Activated CD4-positive, alpha-beta T cell treated with anti-CD3 and anti-CD28 coated beads, Interleukin-10, Interleukin-2, amounts not matched to agents 100 ng/mL and 50 ng/mL, durations not matched to agents 16 hours and 8 hours (primary cell): ENCODE data around the gene SNX27.
"Not testable (repeated sequence)": the region's sequence is repeated elsewhere in the genome, so short reads cannot be mapped to it uniquely, and the experiment has no call there.

Source experiments
- DNase-seq: peaks from one replicate; pipeline ENCODE4 v3.0.0-alpha.2; 2020

SNX27 gene

DNA sequence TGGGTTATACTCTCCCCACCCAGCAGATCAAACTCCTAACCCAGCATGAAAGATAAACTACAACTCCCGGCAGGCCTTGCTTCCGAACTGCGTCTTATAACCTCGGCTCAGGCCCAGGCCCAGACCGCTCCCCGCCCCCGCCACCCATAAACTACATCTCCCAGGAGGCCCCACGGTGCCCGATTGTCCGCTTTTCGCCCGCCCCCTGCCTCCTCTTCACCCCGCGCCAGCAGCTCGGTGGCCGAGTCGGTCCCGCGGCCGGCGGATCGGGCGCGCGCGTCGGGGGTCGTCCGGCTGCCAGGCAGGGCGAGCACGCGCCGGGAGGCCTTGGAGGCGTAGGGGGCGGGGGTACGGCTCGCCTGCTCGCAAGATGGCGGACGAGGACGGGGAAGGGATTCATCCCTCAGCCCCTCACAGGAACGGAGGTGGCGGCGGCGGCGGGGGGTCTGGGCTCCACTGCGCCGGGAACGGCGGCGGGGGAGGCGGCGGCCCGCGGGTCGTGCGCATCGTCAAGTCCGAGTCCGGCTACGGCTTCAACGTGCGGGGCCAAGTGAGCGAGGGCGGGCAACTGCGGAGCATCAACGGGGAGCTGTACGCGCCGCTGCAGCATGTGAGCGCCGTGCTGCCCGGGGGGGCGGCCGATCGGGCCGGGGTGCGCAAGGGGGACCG is at the start of gene SNX27:
Gene SNX27, plus strand, starts transcription at position 219 of the 669 bp plus-strand sequence. Its CDS starts 152 bp downstream, at position 371.
- peak; percentile 93 for DNase-seq

DNA sequence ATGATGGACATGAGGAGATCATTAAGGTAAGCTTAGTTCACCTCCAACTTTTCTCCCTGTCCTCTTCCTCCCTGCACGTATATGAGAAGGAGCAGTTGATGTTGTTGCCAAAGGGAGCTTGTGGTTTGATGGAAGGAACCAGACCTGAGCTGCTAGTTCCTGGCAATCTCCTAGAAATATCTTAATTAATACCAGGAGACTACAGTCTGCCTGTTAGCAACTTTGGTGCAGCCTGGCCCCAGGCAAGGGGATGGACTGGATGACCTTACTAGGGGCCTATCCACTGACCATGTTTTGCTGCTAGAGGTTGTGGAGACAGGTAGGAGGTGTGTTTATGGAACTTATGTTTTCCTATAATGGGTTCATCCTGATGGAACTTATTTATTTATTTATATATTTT is 49.2 kb upstream of the SNX27 start:
- DNase-seq: no peak

DNA sequence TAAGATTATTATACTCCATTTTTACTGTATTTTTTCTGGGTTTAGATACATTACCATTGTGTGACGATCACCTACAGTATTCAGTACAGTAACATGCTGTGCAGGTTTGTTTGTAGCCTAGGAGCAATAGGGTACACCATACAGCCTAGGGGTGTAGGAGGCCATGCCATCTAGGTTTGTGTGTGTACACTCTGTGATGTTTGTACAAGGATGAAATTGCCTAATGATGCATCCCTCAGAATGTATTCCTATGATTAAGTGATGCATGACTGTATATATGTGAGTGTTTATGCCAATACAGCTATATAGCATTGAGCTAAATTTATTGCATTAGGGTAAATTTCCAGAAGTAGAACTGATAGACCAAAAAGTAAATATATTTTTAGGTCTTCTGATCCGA is 48.5 kb upstream of the SNX27 start:
- DNase-seq: no peak

DNA sequence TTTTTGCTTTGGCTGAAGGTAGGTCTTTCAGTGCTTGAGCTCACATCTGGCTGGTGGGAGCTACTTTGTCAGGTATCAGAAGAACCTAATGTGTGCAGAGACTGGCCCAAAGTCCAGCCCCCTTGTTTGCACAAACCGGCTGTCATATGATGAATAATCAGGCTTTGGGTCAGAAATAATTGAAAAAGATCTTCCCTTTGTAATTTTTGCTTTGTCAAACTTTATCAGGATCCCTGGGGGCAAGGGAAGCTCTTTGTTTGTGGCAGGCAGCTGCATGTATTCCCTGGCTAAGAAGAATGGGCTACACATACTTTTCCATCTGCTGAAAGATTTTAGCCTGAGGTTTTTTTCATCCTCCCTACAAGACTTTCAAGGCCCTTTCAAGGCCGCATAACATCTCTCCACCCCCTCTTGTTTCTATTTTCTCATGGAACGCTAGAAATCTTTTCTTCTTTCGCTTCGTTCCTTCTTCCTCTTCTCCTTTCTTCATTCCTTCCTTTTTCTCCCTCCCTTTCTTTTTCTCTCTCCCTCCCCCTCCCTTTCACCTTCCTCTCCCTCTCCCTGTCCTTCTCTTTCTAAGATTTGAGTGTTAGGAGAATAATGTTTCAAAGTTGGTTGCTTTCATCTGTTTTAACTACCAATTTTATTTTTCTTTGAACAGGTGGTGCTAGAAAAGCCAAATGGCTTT is 46.2 kb upstream of the SNX27 start:
- DNase-seq: no peak

DNA sequence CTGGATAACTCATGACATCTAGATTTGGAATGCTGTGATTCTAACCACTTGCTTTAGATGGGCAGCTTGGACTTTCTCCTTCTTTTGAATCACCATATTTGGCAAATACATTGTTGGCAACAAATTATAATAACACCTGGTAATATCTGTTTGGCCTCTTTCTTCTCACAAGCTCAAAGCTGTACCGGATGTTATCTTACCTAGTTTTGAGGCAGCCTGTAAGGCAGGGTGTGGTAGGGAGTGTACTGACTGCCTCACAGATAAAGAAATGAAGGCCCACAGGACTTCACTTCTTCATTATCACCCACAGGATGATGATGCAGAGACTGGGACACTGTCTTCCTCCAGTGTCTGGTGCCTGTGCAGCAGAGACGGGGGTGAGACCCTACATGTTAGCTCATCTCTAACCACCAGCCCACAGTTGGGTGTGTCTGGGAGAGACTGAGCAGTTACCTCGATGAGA is 43.2 kb upstream of the SNX27 start:
- DNase-seq: no peak

DNA sequence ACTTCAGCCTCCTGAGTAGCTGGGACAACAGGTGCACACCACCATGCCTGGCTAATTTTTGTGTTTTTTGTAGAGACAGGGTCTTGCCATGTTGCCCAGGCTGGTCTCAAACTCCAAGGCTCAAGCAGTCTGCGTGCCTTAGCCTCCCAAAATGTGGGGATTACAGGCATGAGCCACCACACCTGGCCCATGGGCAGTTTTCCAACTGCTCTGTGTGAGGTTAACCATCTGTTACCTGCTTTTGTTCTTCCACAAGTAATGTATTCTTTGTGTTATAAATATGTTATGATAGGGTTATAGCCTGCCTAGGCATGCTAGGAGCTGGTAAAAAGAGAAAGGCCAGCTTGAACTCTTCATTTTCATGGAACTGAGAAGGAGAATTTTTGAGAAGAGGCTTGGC is 41.0 kb upstream of the SNX27 start:
- DNase-seq: no peak

DNA sequence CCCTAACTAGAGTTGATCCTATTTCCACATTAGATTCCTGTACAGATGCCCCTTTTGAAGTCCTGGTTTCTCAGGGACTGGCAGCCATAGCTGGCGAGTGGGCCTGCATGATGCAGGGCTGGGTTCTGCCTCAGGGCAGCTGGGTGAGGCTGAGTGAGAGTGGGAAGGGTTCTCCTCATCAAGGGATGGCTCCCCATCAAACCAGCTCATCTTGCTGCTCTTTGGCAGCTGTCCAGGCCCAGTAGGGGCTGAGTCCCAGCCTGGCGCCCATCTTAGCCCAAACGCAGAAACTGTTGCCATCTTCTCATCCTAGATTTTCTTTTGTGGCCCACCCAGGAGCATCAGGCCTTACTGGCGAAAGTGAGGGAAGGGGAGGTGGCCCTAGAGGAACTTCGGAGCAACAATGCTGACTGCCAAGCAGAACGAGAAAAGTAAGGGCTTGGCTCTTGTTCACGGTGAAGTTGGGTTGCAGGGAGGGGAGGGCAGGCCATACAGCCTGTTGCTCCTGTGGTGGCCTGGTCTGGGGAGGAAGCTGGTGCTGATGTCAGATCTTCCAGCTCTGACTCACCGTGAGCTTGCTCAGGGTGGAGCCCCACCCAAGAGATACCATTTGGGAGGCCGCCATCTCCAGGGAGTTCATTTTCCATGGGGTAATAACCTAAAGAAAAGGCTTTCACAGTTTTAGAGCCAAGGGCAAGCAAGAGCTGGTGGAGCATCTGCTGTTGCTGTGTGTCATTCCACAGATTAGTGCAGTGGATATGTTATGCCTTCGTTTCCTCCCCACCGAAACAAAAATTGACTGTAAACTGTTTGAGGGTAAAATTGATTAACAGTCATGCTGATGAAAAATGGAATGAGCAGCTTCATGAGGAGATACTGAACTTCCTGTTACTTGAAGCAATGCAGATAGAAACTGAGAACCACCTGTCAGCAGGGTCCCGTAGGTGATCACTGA is 37.0 kb upstream of the SNX27 start:
- DNase-seq: peak; percentile 77

DNA sequence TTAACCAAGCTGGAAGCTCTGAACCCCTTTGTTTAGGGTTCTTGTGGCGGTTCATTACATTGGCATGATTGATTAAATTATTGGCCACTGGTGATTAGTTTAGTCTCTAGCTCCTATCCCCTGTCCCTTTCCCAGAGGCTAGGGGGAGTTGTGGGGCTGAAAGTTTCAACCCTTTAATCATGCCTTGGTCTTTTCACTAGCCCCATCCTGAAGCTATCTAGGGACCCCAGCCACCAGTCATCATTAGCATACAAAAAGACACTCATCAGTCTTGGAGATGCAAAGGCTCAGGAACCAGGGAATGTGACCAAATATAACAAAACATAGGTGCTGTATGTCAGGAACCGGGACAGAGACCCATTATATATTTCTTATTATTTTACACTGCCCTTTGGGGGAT is 34.7 kb upstream of the SNX27 start:
- no peak for DNase-seq

DNA sequence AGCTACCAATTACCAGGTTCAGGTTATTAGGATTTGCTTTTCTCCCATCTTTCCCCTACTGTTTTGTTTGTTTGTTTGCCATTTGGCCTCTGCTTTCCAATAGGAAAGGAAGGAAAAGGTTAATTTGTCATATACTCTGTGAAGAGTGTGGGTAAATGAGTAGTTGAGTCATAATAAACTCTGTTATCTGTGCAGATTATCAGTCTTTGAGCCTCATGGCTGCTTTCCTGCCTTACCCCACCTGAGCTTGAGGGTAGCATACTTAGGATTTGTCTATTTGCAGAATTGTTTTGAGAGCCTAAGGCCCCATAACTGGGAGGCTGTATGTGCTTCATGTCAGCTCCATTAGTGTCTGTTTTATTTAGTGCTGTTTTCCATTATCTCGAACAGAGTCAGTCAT is 32.9 kb upstream of the SNX27 start:
- peak; percentile 10 for DNase-seq

DNA sequence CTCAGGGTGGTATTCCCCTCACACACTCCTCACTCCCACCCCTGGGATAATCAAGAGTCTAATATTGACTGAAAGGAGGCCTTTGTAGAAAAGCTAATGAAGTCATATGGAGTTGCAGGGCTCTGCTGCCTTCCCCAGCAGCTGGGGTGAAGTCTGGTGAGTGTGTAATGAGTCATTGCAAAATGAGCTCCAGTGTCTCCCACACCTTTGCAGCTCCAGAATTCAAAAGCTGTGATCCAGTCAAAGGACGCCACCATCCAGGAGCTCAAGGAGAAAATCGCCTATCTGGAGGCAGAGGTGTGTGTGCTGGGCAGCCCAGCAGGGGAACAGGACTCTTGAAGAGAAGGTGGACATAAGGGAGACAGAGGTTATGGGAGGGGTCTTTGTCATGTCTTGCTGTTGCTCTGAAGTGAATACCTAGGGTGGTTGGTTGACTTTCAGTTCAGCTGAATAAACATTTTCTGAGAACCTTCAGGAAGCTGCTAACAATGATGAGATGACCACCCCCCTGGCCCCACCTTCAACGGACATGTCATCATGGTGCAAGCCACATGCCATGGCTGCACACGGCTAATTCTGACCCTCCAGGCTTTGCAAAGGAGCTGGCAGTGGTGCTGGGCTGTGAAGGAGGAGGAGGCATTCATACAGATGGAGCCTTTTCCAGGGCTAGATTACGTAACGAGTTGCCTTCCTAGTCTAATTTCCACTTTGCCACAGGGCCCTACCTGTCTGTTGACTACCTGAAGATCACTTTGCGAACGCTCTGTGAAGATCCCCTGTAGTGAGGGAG is 32.2 kb upstream of the SNX27 start:
- no peak for DNase-seq

DNA sequence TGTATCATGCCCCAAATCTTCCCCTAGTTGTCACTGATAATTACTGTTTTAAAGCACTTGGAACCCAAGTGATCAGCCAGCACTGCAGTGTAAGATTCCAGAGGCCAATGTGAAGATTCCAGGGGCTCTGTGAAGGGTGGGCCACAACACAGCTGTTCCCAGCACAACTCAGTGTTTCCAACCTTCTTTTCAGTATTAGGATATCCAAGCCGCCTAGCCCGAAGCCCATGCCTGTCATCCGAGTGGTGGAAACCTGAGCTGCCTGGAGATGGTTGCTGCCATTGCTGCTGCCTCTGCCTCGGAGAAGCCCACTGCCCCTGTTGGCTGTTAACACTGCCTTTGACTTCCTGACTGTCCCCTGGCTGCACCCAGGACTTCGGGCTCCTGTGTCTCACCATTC is 30.4 kb upstream of the SNX27 start:
- no peak for DNase-seq

DNA sequence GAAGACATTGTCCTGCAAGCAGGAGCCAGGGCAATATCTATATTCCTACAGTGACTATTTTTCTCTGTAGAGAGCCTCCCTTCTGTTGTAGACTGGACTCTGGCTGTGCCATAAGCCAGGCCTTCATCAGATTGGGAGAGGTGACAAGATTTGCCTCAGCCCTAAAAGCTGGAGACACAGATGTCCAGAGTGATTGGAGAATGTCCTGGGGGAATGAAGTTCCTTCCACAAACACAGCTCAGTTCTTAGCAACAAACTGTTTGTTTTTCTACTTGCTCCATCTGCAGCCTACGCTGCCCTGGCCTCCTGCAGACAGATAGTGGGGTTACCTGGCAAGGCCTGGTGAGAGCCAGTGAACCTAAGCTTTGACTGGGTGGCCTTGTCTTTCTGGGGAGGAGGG is 29.9 kb upstream of the SNX27 start:
- no peak for DNase-seq

DNA sequence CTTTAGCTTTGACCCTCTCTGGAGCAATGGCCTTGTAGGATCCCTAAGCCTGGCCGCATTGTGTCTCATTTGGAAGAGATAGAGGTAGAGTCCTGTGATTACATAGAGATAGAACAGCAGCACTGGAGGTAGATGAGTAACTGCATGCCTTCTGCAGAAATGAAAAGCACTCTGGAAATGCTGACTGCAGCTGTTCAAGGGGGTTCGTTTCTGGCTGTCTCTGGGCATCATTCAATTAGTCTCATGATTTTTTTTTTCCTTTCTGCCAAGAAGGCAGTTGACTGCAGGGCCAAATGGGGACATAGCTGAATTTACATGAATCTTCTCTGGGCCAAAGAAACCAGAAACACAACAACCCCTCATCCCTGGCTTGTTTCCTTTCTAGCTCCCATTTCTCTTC is 28.1 kb upstream of the SNX27 start:
- no peak for DNase-seq

DNA sequence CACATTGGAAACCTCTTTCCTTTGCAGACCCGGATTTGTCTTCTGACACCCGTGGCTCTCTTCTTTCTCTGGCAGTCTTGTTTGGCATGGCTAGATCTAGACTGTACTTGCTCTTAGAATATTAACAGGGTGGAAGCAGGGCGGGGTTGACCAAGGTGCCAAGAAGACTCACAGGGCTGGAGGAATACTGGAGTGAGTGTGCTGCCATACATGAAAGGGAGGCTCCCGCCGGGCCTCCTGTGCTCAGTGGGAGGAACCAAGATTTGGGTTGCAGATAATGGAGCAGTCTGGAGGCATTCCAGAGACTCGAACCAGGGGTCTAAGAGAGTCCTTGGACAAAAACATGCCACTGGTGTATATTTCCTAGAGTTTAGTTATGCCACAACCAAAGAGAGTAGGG is 27.6 kb upstream of the SNX27 start:
- DNase-seq: no peak

DNA sequence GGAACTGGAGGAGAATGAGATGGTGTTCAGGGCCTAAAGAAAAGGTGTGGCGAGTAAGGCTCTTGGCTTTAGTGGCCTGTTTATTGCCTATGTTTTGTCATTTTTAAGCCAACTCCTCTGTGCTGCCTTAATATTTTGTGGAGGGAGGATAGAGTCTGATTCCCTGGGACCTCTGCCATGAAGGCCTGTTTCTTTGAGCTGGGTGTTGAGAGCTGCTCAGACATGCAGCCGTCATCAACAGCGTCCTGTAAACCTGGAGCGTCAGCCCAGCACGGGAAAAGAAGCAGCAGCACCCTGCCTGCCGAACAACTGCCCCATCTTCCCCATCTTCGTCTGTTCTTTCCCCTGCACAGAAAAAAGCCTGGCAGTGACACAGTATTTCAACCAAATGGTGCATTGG is 27.1 kb upstream of the SNX27 start:
- DNase-seq: no peak

DNA sequence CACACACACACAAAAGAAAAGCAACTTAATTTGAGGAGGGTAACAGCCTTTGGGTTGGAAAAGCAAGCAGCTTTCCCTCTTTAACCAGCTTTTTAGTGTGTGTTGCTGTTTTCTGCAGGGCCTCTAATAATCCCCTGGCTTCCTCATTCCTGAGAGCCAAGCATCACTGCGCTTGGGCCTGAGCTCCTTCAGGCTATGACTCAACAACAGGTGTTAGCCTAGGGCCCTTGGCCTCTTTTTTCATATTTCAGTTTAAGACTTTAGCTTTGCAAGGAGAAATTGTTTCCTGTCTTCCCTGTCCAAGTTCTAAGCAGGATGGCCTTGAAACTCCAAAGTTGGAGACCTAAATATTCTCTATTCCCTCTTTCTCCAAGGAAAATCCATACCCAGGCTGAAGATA is 26.2 kb upstream of the SNX27 start:
- no peak for DNase-seq

DNA sequence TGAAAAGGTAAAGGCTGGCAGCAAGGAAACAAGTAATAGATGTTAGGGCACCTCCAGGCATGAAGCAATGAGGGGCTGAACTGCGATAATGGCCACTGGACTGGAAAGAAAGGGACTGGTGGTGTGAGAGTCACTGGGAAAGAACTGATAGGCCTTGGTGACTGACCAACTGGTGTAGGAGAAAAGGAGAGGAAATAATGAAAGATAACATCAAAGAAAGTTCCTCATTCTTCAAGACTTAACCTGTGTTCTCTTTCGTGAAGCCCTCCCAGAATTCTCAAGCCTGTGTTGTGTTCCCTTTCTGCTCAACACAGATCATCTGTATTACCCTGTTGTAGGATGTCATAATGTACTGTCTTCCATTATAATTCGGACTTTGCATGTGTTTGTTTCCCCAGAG is 20.9 kb upstream of the SNX27 start:
- no peak for DNase-seq

DNA sequence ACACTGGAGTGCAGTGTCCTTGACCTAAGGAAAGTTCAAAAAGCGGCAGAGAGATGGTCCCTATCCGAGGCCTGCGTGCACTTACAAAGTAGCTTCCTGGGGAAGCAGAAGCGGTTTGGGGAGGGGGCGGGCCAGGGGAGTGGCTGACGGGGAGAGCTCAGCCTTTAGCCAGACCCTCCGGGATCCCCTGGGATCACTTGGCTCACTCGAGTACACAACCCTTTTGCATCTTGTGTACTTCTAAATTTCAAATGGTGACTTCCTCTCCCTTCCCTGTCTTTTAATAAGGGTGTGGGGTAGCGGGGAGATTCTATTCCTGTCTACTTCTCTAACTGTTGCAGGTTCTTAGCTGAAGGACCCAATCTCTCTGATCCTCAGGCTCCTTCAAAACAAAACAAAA is 18.1 kb upstream of the SNX27 start:
- no peak for DNase-seq

DNA sequence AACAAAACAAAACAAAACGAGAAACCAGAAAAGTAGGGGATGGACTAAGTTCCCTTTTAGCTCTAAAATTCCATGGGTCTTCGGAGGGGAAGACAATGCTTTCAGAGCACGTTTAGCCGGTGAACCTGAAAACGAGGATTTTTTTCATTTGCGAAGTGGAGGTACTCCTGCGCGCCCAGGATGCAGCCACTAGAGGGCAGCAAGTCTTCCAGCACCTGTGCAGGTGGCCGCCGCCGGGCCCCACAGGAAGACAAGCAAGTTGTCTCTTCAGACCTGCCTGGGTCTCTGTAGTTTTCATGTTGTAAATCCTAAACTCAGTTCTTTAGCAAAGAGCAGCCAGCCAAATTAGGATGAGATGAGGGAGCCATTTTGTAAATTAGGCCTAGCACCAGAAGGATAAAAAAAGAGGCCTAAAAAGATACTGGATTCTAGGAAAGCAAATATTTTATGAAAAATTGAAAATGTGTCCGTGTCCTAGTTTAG is 17.7 kb upstream of the SNX27 start:
- DNase-seq: peak; percentile 84

DNA sequence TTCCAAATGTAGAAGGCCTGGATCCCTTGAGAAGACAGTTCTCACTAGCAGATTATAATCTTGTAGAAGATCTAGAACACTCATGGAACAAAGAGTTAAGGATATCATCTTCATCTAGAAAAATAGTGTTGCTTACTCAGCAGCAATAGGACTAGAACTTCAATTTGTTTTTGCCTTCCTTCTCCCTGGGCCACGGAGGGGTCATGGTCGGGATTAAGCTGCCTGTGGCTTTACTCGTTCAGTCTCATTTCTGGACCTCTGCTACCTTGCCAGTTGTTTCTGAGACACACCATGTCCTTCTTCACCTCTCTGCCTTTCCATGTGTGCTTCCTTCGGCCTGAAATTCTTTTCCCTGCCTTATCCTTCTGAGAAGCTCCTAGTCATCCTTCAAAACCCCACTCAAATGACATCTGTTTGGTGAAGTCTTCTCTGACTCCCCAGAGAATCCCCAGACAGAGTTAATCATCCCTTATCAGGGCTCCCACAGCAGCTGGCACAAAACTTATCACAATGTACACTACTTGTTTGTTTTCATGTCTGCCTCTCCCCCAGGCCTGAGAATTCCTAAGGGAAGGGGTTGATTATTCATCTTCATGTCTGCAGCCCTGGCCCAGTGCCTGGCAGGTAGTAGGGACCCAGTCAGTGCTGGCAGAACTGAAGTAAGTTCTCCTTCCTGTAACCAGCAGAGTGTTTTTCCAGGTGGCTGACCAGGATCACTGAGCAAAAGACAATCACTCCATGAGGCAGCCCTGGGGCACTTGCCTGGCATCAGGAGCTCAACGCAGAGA is 15.5 kb upstream of the SNX27 start:
- DNase-seq: no peak

DNA sequence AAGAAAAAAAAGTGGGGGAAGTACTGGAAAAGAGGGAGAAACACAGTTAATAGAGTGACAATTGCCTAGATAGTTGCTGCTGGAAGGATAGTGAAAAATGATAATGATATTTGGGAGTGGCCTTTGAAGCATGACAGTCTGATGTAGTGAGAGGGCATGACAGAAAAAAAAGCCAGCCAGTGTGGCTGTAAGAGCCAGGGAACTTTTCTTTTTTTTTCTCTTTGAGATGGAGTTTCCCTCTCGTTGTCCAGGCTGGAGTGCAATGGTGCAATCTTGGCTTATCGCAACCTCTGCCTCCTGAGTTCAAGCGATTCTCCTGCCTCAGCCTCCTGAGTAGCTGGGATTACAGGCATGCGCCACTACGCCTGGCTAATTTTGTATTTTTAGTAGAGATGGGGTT is 9.3 kb upstream of the SNX27 start:
- not testable (repeated sequence) for DNase-seq

DNA sequence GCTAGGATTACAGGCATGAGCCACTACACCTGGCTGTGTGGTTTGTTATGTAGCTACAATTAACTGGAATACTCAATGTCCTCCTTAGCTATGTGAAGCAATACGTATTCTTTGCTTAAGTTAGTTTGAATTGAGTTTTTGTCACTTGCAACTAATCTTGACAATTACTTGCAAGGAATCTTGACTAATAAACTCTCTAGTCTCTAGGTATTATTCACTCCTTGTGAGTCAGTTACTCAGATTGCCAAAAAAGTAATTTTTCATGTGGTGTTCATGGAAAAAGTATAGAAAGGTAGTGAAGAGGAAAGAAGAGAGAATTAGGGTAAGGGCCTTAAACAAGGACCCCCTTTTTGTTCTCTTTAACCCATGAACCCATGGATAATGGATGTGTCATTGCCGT is 7.6 kb upstream of the SNX27 start:
- no peak for DNase-seq
